Spleen (tissue), 11 donors: ENCODE results near the gene SV2B. TPM values are rescaled to one million over a fixed set of nuclear protein-coding genes. Genes with fewer than 3 reads are reported as not detected.

ENCODE experiments used
- DNase-seq: peaks from one replicate; pipeline ENCODE4 v3.0.0-alpha.2; 2020
- H3K27ac ChIP-seq, 8 donors: fragments of 200-600 bp; sonication (generic) in 7 of 8; 1 replicate in 4 of 8; 2 replicates in 4 of 8; pipeline versions ENCODE4 v1.5.0 to v1.8.0; 2016 to 2021; ENCODE audit warnings: inconsistent platforms in 4 of 8, mild to moderate bottlenecking in 4 of 8, moderate library complexity in 1 of 8
- H3K27me3 ChIP-seq, 7 donors: fragments of 200-600 bp; sonication (generic) in 6 of 7; replicated peaks in 1 of 7; 1 replicate in 4 of 7; 2 replicates in 3 of 7; pipeline versions ENCODE4 v1.5.0 to v1.8.0; 2016 to 2021; ENCODE audit warnings: inconsistent platforms in 3 of 7, mild to moderate bottlenecking in 1 of 7
- H3K36me3 ChIP-seq, 6 donors: fragments of 200-600 bp; sonication (generic) in 5 of 6; 1 replicate in 4 of 6; 2 replicates in 2 of 6; pipeline versions ENCODE4 v1.5.0 to v1.8.0; 2016 to 2021; ENCODE audit warnings: inconsistent platforms in 2 of 6
- H3K4me1 ChIP-seq, 6 donors: fragments of 200-600 bp; sonication (generic) in 5 of 6; 1 replicate in 3 of 6; 2 replicates in 3 of 6; pipeline versions ENCODE4 v1.5.0 to v1.8.0; 2016 to 2021; ENCODE audit warnings: inconsistent platforms in 3 of 6
- H3K4me3 ChIP-seq, 8 donors: fragments of 200-600 bp; sonication (generic) in 7 of 8; 1 replicate in 4 of 8; 2 replicates in 4 of 8; pipeline versions ENCODE4 v1.5.0 to v1.8.0; 2016 to 2021; ENCODE audit warnings: inconsistent platforms in 4 of 8, mild to moderate bottlenecking in 4 of 8, moderate library complexity in 2 of 8
- H3K9me3 ChIP-seq, 8 donors: fragments of 200-600 bp; sonication (generic) in 7 of 8; 1 replicate in 4 of 8; 2 replicates in 4 of 8; pipeline versions ENCODE4 v1.5.0 to v1.8.0; 2016 to 2021; ENCODE audit warnings: inconsistent platforms in 4 of 8
- POLR2A ChIP-seq, 3 donors: fragments of 450-650 bp; IDR thresholded peaks; one replicate each; pipeline ENCODE4 v1.5.1; 2017; ENCODE audit warnings: antibody characterized with exemption in 3 of 3, mild to moderate bottlenecking in 1 of 3
- POLR2AphosphoS5 ChIP-seq, 3 donors: sonication (generic); formaldehyde crosslinking; IDR thresholded peaks; one replicate each; pipeline ENCODE4 v1.5.1; 2017; ENCODE audit warnings: antibody characterized with exemption in 3 of 3
- WGBS, 5 donors: extraction: QIAGEN DNeasy Blood & Tissue Kit in 3 of 5; methylation state at CpG; one replicate each; pipeline versions ENCODE4 v1.1.5 to v1.1.7; 2013 to 2018; 5-methylcytosine and 5-hydroxymethylcytosine counted together
- intact Hi-C: fragments of 100-400 bp; cut with DNase I; formaldehyde crosslinking; loops from one replicate; pipeline ENCODE4 v1.15.0; 2023; ENCODE audit warnings: low total_unique reads
- polyA plus RNA-seq, 3 donors: library from polyadenylated mRNA; stranded (reverse); fragments of 200-250 nt; gene quantifications; one replicate each; pipeline ENCODE4 v1.2.1, GENCODE V29; 2013
- total RNA-seq, 7 donors: library from RNA; depleted of rRNA in 3 of 7; stranded (reverse); fragments of >200 nt in 3 of 7; fragmentation: NEBNext Ultra II Directional in 4 of 7; extraction: Animal tissue kit (Norgen Biotek cat#: 25700) in 4 of 7; gene quantifications; one replicate each; pipeline versions ENCODE4 v1.1.0 to v1.2.1, GENCODE V29; 2016 to 2021
- TF ChIP-seq, protein P1 (sequence below), 11 experiments: fragments of 200-600 bp in 7 of 11; fragments of 450-650 bp in 4 of 11; sonication (generic) in 4 of 11; IDR thresholded peaks in 8 of 11; conservative IDR thresholded peaks in 3 of 11; 1 replicate in 7 of 11; 2 replicates in 4 of 11; pipeline versions ENCODE4 v1.4.0 to v1.8.0; 2016 to 2021; ENCODE audit warnings: antibody characterized with exemption in 11 of 11, inconsistent platforms in 4 of 11, mild to moderate bottlenecking in 1 of 11
- donor health status: healthy with polysubstance abuse.
- donor health status: DM: no; HTN: no; CAD: no; lungs with moderate emphysema.
- donor health status: DM: no; HTN: no; CAD: no.
- donor health status: Bipolar disorder and iron deficiency.
- donor health status: healthy.
- donor health status: DM: no; HTN: no; CAD: no.
- donor health status: DM: yes; HTN: yes; CAD: no.

Gene SV2B
- total and polyA plus RNA-seq, 10 donors, result 0.07 to 1.2 (median 0.48) TPM

DNA sequence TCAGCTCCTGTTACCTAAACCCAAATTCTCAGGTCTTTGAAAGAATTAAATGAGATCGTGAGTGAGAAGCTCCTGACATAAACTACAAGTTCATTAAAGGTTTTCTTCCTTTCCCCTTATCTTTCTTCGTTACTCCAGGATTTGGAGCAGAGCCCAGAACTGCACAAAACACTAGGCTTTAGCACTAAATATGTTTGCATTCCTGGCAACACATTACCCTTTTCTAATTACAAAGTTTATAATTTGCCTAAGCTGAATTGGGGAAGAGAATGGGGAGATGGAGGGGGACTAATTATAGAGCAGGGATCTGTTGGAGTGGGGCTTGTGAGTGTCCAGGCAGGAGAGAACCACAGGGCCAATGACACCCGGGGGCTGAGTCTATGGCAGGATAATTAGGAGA lies 109.7 kb downstream of the SV2B start:
- no peak for TF ChIP-seq POLR2AphosphoS5 (IDR thresholded peaks at IDR 0.05)
- TF ChIP-seq, protein P1, sequence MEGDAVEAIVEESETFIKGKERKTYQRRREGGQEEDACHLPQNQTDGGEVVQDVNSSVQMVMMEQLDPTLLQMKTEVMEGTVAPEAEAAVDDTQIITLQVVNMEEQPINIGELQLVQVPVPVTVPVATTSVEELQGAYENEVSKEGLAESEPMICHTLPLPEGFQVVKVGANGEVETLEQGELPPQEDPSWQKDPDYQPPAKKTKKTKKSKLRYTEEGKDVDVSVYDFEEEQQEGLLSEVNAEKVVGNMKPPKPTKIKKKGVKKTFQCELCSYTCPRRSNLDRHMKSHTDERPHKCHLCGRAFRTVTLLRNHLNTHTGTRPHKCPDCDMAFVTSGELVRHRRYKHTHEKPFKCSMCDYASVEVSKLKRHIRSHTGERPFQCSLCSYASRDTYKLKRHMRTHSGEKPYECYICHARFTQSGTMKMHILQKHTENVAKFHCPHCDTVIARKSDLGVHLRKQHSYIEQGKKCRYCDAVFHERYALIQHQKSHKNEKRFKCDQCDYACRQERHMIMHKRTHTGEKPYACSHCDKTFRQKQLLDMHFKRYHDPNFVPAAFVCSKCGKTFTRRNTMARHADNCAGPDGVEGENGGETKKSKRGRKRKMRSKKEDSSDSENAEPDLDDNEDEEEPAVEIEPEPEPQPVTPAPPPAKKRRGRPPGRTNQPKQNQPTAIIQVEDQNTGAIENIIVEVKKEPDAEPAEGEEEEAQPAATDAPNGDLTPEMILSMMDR (IDR thresholded peaks at IDR 0.05 in 8 of 11, conservative IDR thresholded peaks at IDR 0.05 in 3 of 11), result no peak
- TF ChIP-seq POLR2A (IDR thresholded peaks at IDR 0.05), result no peak
- no peaks in the 10 kb centered on the region for H3K4me1 ChIP-seq
- H3K4me3 ChIP-seq, result no peak overlapping the region
- H3K36me3 ChIP-seq, result no peaks in the 10 kb centered on the region
- intact Hi-C loops, result no loop called here
- H3K27ac ChIP-seq, result no peak overlapping the region
- H3K27me3 ChIP-seq, result peaks cover 0 to 64% (median 0%) of the 10 kb centered on the region in 7 donors
- peaks cover 0 to 9% (median 0%) of the 10 kb centered on the region in 8 donors for H3K9me3 ChIP-seq
- 47 to 70% (median 58%) methylated on average over 3 of the region's 3 CpGs for whole genome bisulfite sequencing, 5 donors
- no peak for DNase-seq

DNA sequence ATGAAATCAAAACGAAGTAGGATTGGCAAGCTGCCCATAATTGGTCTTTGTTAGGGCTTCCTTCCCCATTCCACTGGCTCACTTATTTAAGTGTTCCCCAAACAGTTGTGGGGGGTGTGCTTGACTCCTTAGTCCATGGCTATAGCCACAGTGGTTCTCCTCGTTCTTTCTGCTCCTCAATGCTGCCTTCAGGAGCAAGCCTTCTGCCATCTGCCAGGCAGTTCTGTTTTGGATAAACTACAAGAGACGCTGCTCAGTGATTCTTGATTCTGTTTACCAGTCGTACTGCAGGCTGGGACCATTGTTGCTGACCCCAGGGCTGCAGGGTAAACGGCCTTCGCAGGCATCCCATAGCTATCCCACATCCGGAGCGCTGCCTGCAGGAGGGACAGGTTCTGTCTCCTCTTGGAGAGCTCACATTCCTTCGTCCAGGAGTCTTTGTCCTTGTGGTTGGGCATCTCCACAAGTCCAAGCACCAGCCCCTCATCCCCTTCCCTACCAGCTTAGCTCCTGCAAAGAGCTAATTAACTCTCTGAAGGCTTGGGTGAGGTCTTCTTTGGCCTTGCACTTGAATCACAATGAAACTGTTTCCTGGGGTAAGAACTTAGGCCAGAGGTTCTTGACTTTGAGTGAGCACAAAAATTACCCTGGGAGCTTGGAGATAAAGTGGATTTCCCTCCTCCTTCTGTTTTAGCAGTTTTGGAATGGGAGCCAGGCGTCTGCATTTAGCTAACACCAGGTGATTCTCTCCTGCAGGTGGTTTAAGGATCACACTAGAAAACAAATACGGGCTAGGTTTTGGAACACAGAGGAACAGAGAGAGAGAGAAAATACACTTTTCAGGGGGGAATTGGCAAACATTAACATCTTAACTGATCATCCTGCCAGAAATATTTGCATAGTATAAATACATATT lies 114.9 kb downstream of the SV2B start:
- TF ChIP-seq, protein P1 (IDR thresholded peaks at IDR 0.05 in 8 of 11, conservative IDR thresholded peaks at IDR 0.05 in 3 of 11), result no peak
- TF ChIP-seq POLR2AphosphoS5 (IDR thresholded peaks at IDR 0.05) (no peak), POLR2A (IDR thresholded peaks at IDR 0.05) (no peak)
- Histone ChIP-seq H3K27me3 (peaks cover 0 to 64% (median 0%) of the 10 kb centered on the region in 7 donors), H3K4me1 (no peaks in the 10 kb centered on the region), H3K36me3 (no peaks in the 10 kb centered on the region), H3K27ac (no peak overlapping the region), H3K9me3 (peaks cover 0 to 9% (median 0%) of the 10 kb centered on the region in 8 donors), H3K4me3 (no peak overlapping the region)
- 64 to 77% (median 67%) methylated on average over 11 of the region's 11 CpGs for WGBS, 5 donors
- intact Hi-C loops, result no loop called here
- DNase-seq, result no peak

DNA sequence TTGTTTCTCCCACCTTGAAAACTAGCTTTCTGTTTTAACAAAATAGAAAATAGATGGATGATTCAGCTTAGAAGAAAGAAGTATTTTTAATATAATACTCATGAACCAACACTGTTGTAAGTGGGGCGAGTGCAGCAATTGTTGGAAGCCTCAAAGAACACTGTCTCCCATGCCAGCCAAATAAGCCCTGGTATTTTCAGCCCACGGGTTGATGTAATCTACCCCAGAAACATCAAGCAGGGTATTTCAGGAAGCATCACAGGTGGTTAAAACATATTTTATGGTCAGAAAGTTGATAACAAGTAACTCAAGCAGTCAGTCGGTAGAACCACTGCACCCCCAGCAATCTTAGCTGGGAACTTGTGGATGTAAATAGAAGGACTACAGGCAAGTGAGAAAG lies 115.9 kb downstream of the SV2B start:
- TF ChIP-seq POLR2AphosphoS5 (IDR thresholded peaks at IDR 0.05), result no peak
- no peak for TF ChIP-seq POLR2A (IDR thresholded peaks at IDR 0.05)
- TF ChIP-seq, protein P1 (IDR thresholded peaks at IDR 0.05 in 8 of 11, conservative IDR thresholded peaks at IDR 0.05 in 3 of 11), result no peak
- WGBS, 5 donors, result 69 to 84% (median 73%) methylated on average over 3 of the region's 3 CpGs
- Histone ChIP-seq H3K4me1 (no peaks in the 10 kb centered on the region), H3K9me3 (peaks cover 0 to 9% (median 0%) of the 10 kb centered on the region in 8 donors), H3K36me3 (no peaks in the 10 kb centered on the region), H3K4me3 (no peak overlapping the region), H3K27ac (no peak overlapping the region), H3K27me3 (peaks cover 0 to 64% (median 0%) of the 10 kb centered on the region in 7 donors)
- intact Hi-C loops, result no loop called here
- DNase-seq, result no peak

DNA sequence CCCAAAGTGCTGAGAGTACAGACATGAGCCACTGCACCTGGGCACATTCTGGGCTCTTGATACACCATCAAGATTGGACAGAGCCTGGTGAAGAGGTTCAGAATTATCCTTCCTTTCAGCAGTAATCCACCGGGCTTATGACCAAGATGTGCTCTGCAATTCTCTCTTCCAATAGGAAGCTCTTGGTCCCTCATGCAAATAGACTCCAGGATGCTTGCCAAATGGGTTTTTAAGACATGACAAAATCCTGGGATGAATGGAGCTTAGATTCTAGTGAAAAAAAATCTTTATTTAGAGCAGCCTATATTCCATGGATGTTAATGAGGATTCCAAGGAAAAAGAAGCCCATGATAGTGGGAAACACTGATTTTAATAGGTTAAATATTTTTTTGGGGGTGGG lies 119.1 kb downstream of the SV2B start:
- no peaks in the 10 kb centered on the region for H3K4me1 ChIP-seq
- no peaks in the 10 kb centered on the region for H3K36me3 ChIP-seq
- peaks cover 0 to 63% (median 5%) of the 10 kb centered on the region in 7 donors for H3K27me3 ChIP-seq
- DNase-seq, result no peak
- H3K9me3 ChIP-seq, result peaks cover 0 to 3% (median 0%) of the 10 kb centered on the region in 8 donors
- H3K27ac ChIP-seq, result no peak overlapping the region
- H3K4me3 ChIP-seq, result no peak overlapping the region
- TF ChIP-seq, protein P1 (IDR thresholded peaks at IDR 0.05 in 8 of 11, conservative IDR thresholded peaks at IDR 0.05 in 3 of 11), result no peak
- TF ChIP-seq POLR2AphosphoS5 (IDR thresholded peaks at IDR 0.05) (no peak), POLR2A (IDR thresholded peaks at IDR 0.05) (no peak)
- intact Hi-C loops, result no loop called here
- 45 to 87% (median 72%) methylated on average over 1 of the region's 1 CpG for WGBS, 5 donors
